ENCODE data around the gene PTPN2. TPM values are rescaled to one million over a fixed set of nuclear protein-coding genes. Genes with fewer than 3 reads are reported as not detected.

Gene PTPN2
- total and polyA plus RNA-seq, 9 of the 15 experiments (the other 6 are each of a cell fraction or from before 2014, with no cell fraction given), result 36.6 to 66.4 (median 43.8) TPM

- in situ Hi-C loops (cut with MboI) (loop anchor here (5.0 kb wide), 1 partner anchor 184 kb away; no protein-coding TSS in a partner anchor), intact Hi-C loops (cut with micrococcal nuclease) (loop anchor here (5.0 kb wide), 1 partner anchor 539 kb away; no protein-coding TSS in a partner anchor)
- ATAC-seq, result no peak
- H3K27ac ChIP-seq (ENCODE audit: extremely low read depth, low read depth, low read length), result no peak overlapping the region
- no peak overlapping the region for H3K4me3 ChIP-seq
- POLR2A ChIA-PET, result interaction anchor here (0.6 to 1.2 kb wide), 3 partner anchors 67 to 244 kb away, joined by 3 to 4 read pairs (median 3); no protein-coding TSS in a partner anchor
- BruUV-seq (replicated peaks), result no TSS peak
- no peak overlapping the region for H3K4me2 ChIP-seq (ENCODE audit: insufficient read depth, low read length)
- DNase-seq (ENCODE audit: extremely low read depth in 1 of 4, low spot score in 3 of 4), result no peak
- H3K79me2 ChIP-seq (ENCODE audit: control insufficient read depth, insufficient read depth, low read length), result no peaks in the 10 kb centered on the region
- H4K20me1 ChIP-seq (replicated peaks; ENCODE audit: control insufficient read depth, insufficient read depth, low read length), result no peaks in the 10 kb centered on the region
- H3K9me3 ChIP-seq (replicated peaks; ENCODE audit: control insufficient read depth, insufficient read depth, low read depth, low read length), result no peaks in the 10 kb centered on the region
- H3K36me3 ChIP-seq (ENCODE audit: control insufficient read depth, insufficient read depth, low read length), result no peaks in the 10 kb centered on the region
- no peaks in the 10 kb centered on the region for H3K9me1 ChIP-seq (ENCODE audit: control insufficient read depth, insufficient read depth, low read length)
- TF ChIP-seq ZHX1 (conservative IDR thresholded peaks at IDR 0.05; ENCODE audit: low read length) (no peak), PATZ1 (CRISPR knock-in tag; IDR thresholded peaks at IDR 0.05; ENCODE audit: borderline replicate concordance) (no peak), GATA2 (CRISPR knock-in tag; IDR thresholded peaks at IDR 0.05) (no peak), TAF15 (IDR thresholded peaks at IDR 0.05; ENCODE audit: low read depth, low read length) (no peak), DACH1 (IDR thresholded peaks at IDR 0.05; ENCODE audit: partially characterized antibody) (no peak), NR1H2 (CRISPR knock-in tag; IDR thresholded peaks at IDR 0.05) (no peak), ZNF444 (CRISPR knock-in tag; IDR thresholded peaks at IDR 0.05) (no peak)
- 26% methylated on average over 3 of the region's 3 CpGs for WGBS (ENCODE audit: insufficient coverage, low coverage, missing lambda C conversion rate)
- no peaks in the 10 kb centered on the region for H3K4me1 ChIP-seq (replicated peaks in 1 of 2; ENCODE audit: control insufficient read depth in 2 of 2, insufficient read depth in 2 of 2, low read length in 2 of 2)
- CTCF ChIA-PET (ENCODE audit: low intra/inter-chr PET ratio), result interaction anchor here (1.5 kb wide), 1 partner anchor 204 kb away, joined by 4 read pairs; no protein-coding TSS in a partner anchor
- H2AFZ ChIP-seq (ENCODE audit: low read depth, low read length), result no peak overlapping the region
- FAIRE-seq, result no peak
- no peaks in the 10 kb centered on the region for H3K27me3 ChIP-seq (ENCODE audit: control insufficient read depth in 2 of 2, insufficient read depth in 2 of 2, low read length in 2 of 2)
- no peak overlapping the region for H3K9ac ChIP-seq (ENCODE audit: insufficient read depth in 1 of 2, low read depth in 2 of 2, low read length in 2 of 2)
These were observed 46.9 kb upstream of the PTPN2 start for GRCh38 chr18:12930908-12931307.

Measured in K562 (cell line).